ENCODE results near the gene GPR42. TPM values are rescaled to one million over a fixed set of nuclear protein-coding genes. Genes with fewer than 3 reads are reported as not detected.

The GPR42 gene
- total RNA-seq (2014; rRNA removed; shearing (Covaris generic)): not detected in 2 replicates

GRCh38 chr19:35370722-35371121 is at the start of gene GPR42:
GPR42 (plus strand) TSS chr19:35371068; CDS start chr19:35371360, 292 bp downstream.
- DNase-seq (ENCODE audit: low read depth): no peak

GRCh38 chr19:35321291-35321690 is 49.6 kb upstream of the GPR42 start:
- no peak for DNase-seq (ENCODE audit: low read depth)

GRCh38 chr19:35322014-35322413 is 48.9 kb upstream of the GPR42 start:
- DNase-seq (ENCODE audit: low read depth): no peak

GRCh38 chr19:35327642-35328041 is 43.2 kb upstream of the GPR42 start:
- no peak for DNase-seq (ENCODE audit: low read depth)

- no peak for DNase-seq (ENCODE audit: low read depth)
These were observed 42.0 kb upstream of the GPR42 start, which contains the start of gene CD22 for GRCh38 chr19:35328851-35329285. CD22 (plus strand) TSS chr19:35329187; CDS start chr19:35332041, 2,854 bp downstream.

- DNase-seq (ENCODE audit: low read depth): no peak
These were observed 41.5 kb upstream of the GPR42 start for GRCh38 chr19:35329323-35329722.

- no peak for DNase-seq (ENCODE audit: low read depth)
These were observed 40.4 kb upstream of the GPR42 start for GRCh38 chr19:35330475-35330874.

GRCh38 chr19:35331551-35332214 is 39.2 kb upstream of the GPR42 start:
- no peak for DNase-seq (ENCODE audit: low read depth)

GRCh38 chr19:35332817-35333216 is 38.1 kb upstream of the GPR42 start:
- DNase-seq (ENCODE audit: low read depth): no peak

- no peak for DNase-seq (ENCODE audit: low read depth)
These were observed 36.6 kb upstream of the GPR42 start for GRCh38 chr19:35334144-35334753.

- DNase-seq (ENCODE audit: low read depth): no peak
These were observed 34.5 kb upstream of the GPR42 start for GRCh38 chr19:35336166-35336955.

GRCh38 chr19:35337097-35337983 is 33.5 kb upstream of the GPR42 start:
- no peak for DNase-seq (ENCODE audit: low read depth)

GRCh38 chr19:35337984-35338296 is 32.9 kb upstream of the GPR42 start:
- no peak for DNase-seq (ENCODE audit: low read depth)

GRCh38 chr19:35340431-35340830 is 30.4 kb upstream of the GPR42 start:
- DNase-seq (ENCODE audit: low read depth): no peak

GRCh38 chr19:35341006-35341405 is 29.9 kb upstream of the GPR42 start:
- DNase-seq (ENCODE audit: low read depth): no peak

- no peak for DNase-seq (ENCODE audit: low read depth)
These were observed 29.2 kb upstream of the GPR42 start for GRCh38 chr19:35341565-35342225.

- no peak for DNase-seq (ENCODE audit: low read depth)
These were observed 28.4 kb upstream of the GPR42 start for GRCh38 chr19:35342430-35342829.

GRCh38 chr19:35344511-35345031 is 26.3 kb upstream of the GPR42 start:
- no peak for DNase-seq (ENCODE audit: low read depth)

GRCh38 chr19:35345671-35346111 is 25.2 kb upstream of the GPR42 start:
- no peak for DNase-seq (ENCODE audit: low read depth)

- no peak for DNase-seq (ENCODE audit: low read depth)
These were observed 24.4 kb upstream of the GPR42 start for GRCh38 chr19:35346193-35347052.

Measured in RPMI7951 (cell line).